ENCODE results near the gene OVCH2.
"Not testable (repeated sequence)": the region's sequence is repeated elsewhere in the genome, so short reads cannot be mapped to it uniquely, and the experiment has no call there.

Gene OVCH2

DNA sequence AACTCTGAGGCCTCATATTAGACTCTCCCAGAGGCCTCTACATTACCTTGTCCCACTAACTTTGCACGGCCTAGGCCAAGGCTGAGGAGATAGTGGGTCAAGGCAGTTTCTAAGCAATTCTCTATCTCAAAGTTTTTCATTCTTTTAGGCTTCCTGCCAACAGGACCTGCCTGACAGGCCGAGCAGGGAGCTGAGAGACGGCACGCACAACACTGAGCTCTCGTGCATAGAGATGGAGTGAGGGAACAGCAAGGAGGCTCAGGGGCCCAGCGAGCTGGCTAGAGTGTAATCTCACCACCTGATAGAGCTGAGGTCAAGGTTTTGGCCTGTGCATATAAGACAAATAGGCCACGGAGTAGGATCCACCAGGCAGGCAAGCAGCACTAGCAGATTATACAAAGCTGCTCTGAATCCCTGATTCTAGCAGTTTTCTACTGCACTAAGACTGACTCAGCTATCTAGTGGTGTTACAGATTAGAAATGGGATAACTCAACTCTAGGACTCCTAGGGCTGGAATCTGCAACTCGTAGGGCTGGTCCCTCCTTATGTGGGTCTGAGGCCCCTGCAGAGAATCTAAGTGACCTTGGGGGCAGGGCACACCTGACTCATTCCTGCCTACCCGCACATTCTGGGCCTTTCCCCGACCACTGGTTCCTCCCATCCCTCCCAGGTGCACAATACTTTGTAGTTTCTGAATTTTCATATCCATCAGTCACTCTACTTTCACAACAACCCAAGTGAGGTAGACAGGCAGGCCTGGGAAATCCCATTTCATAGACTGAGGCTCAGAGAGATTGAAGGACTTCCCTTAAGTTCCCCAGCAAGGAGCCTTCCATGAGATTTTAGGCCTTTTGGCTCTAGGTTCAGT, 34.7 kb downstream of the OVCH2 start:
- DNase-seq: no peak

DNA sequence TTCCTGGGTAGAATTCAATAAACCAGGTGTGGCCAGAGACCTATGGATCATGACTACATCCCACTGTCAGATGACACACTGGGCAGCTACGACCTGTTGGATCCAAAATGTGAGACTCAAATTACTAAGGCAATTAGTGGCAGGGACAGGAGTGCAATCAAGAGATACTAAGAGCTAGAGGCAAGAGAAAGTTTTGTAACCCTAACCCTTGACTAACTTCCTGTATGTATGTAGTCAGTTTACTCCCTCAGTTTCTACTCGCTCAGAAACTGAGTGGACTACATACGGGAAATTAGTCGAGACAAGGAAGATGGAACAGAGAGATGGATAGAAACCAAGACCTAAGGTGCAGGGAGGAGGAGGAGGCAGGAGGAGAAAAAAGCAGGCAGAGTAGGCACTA, 35.6 kb downstream of the OVCH2 start:
- DNase-seq: no peak

DNA sequence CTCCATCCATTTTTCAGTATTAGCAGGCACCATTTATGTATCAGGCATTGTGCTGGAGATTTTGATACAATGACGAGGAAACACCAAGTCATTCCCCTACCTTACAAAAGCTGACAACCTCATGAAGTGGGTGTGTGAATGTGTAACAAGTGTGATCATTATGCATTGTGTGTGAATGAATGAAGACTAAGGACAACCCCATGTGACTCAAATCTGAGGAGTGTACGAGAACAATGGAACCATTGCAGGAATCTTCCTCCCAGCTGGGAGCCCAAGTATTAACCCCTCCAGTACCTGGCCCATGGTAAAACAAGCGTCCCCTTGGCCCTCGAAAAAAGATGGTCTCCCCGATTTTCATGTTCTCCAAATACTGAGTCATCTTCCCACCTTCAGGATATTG, 37.4 kb downstream of the OVCH2 start:
- no peak for DNase-seq

DNA sequence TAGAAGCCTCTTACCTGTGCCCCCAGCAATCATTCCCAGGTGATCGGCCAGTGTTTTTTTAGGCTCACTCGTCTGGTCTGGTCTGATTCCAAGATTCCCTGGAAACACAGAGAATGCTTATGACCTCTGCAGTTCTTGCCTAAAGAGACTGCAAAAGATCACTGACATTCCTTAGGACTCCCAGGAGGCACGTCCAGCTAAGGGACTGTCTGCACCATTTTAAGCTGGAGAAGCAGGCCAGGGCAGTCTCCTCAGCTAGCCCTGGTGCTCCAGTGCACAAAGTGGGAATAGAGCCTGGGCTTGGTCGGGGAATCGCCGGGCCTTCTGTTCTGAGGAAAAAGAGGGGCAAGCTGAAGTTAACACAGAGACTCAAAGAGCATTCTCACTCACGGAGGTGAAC, 37.8 kb downstream of the OVCH2 start:
- no peak for DNase-seq

DNA sequence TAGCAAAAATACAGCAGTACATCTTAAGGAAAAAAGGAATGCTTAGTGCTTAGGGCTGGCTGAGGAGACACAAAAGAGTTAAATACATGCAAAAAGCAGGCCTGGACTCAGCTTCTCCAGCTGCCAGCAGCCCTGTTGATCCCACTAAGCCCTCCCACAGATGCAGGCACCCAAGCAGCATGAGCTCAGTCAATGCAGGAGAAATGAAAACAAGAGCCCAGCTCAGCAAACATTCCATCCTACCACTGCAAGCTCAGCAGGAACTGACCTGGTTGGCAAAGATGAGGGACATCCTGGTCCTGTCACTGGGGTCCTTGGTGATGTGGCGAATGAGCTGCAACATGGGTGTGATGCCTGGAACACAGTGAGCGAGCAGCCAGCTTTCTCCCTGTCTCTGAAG, 38.8 kb downstream of the OVCH2 start:
- DNase-seq: no peak

DNA sequence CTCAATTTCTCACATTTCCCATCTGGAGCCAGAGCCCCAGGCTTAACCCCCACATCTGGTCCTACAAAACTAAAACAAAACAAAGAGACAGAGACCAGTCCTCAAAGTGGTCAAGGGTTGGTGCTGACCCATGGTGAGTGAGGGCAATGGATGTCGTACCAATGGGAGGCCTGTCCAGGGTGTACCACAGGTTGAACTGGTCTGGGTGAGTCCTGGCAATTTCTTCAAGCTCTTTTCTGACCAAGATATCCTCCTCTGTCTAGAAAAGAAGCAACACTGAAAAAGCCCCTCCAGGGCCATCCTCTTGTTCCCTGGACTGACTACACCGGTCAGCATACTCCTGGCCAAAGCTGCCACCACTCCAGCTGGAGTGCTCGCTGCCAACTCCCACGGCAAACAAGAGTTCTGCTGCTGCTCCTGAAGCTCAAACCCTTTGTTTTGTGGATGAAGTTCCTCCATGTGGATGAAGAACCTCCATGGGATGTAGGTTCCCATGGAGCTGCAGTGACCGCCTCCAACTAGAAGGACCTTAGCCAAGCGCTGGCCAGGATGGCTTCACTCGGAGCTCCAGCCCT, 39.9 kb downstream of the OVCH2 start:
- no peak for DNase-seq

DNA sequence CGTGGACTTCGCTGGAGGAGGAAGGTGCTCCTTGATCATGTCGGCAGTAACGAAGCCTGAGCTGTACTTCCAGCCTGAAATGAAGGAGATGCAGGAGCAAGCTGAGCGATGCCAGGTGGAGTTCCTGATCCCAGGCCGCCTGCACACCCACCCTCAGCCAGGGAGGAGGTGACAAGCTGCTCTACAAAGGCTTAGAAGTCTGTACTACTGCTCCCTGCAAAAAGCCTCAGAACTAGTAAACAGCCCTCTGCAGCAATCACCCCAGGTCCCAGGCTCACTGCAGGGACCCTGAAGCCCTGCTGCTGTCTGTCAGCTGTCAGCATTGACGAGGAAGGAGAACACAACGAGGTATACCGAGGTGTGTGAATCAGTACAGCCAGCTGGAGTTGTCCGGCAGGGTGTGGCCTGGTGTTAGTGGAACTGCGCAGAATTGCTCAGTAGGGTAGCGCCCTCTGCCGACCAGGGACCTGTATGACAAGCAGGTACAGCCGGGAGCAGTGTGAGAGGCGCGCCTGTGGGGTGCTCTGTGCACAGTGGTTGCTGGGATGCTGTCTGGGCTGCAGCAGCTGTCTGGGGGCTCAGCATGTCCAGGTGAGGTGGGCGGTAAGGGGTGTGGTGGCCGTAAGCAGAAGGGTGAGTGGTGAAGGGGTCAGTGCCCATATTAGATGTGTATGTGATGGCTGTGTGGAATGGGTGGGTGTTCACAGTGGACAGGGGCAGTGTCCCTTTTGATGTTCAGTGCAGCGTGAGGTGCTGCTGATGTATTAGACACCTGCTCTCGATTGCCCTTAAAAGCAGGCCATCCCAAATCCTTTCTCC, 40.6 kb downstream of the OVCH2 start:
- DNase-seq: peak; percentile 49

DNA sequence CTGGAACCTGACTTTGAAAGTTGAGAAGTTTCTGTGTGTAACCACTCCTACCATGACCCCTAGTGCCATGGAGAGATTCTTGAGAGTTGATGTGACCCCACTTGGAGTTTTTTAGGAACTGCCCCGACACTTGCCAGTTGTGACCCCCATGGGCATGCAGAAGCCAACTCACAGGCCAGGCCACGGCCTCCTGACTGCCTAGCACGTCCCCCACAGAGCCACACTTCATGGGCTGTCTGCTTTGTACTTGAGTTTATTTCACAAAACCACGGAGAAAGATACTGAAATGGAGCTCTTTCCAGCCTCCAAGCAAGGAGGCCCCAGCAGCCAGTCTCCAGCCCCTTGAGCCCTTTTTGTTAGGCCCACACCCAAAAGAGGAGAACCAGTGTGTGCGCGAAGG, 41.4 kb downstream of the OVCH2 start:
- DNase-seq: no peak

DNA sequence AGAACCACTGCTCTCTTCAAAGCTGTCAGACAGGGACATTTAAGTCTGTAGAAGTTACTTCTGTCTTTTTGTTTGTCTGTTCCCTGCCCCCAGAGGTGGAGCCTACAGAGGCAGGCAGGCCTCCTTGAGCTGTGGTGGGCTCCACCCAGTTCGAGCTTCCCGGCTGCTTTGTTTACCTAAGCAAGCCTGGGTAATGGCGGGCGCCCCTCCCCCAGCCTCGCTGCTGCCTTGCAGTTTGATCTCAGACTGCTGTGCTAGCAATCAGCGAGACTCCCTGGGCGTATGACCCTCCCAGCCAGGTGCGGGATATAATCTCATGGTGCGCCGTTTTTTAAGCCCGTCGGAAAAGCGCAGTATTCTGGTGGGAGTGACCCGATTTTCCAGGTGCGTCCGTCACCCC, 42.7 kb downstream of the OVCH2 start:
- DNase-seq: not testable (repeated sequence)

DNA sequence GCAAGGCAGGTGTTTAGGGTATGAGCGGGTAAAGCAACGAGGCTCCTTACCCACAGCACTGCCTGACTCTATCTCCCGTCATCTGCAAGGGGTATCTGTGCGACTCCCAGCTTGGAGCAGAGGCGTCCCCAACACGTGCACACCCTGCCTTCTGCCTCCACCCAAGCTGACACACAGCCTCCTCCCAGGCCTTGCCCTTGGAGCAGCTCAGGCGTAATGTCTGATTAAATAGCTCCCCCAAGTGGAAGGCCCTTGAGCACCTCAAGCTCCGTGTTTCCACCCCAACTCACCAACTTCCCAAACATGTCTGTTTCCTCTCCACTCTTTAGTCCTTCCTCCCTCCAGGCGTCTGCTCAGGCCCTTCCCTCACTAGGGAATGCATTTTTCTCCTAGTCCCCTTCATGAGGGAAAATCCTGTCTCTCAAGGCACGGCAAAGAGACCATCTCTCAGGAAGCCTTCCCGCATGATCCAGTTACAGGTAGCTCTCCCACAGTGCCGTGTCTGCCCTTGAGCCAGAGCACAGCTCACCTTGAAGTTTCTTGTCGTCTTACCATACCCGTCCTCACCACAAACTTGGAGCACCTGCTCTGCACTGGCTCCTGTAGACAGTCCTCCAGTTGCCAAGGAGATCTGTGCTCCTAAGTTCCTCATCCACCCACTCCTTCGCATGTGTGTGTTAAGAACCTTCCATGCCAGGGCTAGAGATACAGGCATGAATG, 48.8 kb downstream of the OVCH2 start:
- DNase-seq: peak; percentile 49

DNA sequence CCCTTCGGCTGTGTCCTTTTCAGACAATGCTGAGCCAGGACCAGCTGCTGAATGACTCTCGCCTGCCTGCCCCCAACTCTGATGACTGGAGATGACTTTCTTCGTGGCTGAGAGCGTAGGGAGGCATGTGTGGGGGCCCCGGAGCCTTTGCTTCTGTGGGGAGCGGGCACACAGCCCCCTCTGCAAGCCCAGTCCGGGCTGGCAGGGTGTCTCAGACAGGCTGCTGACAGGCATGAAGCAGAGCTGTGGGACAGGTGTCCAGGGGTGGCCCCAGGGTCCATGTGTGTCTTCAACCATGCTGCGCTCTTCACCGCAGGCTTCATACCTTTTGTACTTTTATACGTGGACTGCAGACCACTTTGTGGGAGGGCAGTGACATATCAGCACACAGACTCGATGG, 49.6 kb downstream of the OVCH2 start:
- no peak for DNase-seq

DNA sequence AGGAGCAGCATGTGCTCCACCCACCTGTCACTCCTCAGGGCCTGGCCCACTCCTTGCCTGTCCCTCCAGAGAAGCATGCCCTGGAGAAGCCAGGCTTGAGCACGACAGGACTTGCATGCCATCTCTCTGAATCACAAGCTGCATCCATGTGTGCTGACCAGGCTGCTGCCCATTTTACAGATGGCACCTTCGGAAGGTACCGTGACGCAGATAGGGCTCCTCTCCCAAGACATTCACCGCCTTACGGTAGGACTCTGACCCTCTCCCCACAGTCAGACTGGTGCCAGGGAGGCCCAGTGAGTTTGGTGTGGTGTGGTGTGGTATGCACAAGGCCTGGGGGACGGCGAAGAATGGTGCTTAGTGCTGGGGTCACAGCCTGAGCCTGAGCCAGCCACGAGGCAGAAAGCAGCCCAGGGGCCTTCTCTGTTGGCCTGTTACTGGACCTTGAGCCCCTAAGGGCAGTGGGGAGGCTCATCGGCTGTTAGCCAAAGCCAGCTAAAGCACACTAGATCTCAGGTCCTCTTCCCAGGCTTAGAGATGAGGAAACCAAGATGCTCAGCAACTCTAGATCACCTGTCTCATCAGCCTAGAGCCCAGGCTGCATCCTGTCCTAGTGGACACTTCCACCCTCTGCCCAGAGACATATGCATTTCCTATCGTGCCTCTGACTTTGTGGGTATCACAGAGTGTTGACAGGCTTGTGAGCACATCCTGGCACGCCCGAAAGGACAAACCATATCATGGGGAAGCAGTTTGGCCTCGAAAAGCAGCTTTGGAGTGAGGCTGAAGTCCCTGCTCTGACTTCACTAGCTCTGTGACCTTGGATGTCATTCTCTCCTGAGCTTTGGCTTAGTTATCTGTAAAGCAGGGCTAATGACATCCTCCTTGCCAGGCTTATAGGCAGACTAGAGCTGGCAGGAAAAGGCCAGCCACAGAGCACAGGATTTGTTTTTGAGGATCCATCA, 50.7 kb downstream of the OVCH2 start:
- DNase-seq: no peak

DNA sequence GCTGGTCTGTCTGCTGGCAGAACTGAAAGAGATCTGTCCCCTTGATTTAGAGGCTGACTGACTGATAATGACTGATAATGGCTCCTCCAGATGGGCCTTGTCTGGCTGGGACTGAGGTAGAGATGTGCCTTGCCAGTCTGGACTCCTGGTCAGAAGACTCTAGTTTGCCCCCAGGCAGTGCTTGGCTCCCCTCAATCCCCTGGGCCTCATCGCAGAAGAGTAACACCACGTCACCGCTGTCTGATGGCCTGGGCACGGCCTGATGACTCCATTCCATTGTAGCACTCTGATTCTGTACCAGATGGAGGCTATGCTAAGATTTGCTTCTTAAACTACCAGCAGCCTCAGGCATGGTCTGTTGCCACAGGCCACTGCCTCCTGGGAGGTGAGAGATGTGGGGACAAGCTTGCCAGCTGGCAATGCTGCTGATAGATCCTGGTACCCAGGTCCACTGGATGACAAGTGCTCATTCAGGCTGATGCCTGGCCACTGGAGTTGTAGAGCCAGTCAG, 52.0 kb downstream of the OVCH2 start:
- no peak for DNase-seq

DNA sequence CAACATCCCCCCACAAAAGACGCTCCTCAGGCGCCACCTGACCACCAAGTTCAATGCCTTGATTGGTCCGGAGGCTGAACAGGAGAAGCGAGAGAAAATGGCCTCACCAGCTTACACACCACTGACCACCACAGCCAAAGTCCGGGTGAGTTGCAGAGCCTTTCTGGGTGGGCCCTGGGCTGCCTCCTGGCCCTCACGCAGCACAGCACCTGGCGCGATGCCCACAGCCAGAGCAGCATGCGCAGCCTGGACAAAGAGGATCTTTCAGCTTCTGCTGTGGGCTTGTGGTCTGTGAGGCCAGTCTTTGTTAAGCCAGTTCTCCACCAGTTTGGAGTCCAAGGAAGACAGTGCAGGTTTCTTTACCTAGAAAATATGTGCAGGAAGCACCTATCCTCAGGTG, 54.6 kb downstream of the OVCH2 start:
- no peak for DNase-seq

DNA sequence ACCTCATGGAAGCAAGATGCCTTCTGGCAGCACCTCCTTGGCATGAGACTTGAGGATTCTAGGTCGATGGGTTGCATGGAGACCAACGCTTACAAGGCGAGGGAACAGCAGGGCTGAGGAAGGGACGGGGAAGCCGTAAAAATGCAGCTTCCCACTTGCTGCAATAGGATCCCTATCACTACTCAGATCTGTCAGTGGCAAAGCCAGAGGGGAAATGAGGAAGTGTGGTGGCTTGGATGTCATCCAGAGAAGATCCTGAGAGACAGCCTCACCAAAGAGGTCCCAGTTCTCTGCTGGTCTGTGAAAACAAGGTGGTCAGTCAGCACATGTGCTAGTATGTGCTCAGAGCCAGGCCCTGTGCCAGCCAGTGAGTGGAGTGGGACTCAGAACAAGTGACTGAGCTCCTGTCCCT, 55.1 kb downstream of the OVCH2 start:
- no peak for DNase-seq

DNA sequence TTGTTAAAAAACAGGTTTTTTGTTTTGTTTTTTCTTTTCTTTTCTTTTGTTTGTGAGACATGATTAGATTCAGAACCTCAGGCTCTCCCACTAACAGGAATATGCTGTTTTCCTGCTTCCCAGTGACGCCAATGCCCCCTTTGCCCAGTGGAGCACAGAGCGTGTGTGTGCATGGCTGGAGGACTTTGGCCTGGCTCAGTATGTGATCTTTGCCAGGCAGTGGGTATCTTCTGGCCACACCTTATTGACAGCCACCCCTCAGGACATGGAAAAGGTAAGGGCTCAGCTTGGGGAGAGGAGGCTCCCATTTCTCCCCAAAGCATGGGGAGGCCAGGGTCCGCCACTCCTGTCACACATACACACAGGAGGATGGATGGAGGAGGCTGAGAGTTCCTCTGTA, 58.0 kb downstream of the OVCH2 start:
- no peak for DNase-seq

DNA sequence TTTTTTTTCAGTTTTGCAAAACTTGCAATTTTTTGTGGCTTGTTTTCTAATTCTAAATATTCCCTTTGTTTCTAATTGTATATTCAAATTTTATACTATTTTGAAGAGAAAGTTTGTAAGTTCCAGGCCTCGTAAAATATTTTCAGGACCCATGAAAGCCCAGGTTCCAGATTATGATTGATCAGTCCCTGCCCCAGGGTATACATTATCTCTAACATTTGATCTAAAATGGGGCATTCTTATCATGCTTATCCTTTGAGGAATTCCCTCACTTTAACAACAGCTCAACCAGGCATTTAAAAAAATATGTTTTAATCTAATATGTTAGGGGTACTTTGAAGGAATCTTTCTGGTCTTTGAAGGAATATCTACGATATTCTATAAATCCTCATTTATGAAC, 59.4 kb downstream of the OVCH2 start:
- DNase-seq: no peak

DNA sequence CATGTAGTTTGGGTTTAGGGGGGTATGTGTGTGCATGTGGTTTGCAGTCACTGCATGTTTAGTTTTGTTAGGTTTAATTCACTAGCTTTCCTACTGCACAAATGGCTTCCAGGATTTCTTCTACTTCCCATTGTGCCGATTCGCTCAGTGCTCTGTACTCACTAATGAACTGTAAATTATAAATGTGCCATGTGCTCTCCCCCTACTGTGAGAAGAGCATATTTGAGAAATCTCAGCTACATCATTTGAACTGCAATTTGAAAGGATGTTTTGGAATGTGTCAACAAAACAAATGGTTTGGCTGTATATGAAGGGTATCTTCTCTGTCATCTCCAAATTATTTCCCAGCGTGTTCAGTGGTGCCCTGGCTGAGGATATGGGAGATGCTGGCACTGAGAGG, 61.1 kb downstream of the OVCH2 start:
- no peak for DNase-seq

DNA sequence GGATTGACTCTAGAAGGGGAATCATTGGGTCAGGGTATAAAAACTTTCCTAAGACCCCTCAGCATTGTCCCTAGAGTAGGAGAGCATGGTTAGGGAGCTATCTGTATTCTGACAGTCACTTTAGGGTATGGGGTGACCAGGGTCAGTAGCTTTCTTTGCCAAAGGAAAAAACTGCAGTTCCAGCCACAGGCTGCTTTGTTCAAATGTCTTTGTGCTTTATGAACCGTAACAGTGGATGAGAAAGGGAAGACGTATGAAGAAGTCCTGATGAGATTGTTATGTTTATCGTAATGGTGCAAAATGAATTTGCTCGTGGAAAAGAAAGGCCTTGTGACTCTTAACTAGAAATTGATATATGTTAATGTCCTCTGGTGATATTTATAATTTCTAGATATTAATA, 63.0 kb downstream of the OVCH2 start:
- no peak for DNase-seq

DNA sequence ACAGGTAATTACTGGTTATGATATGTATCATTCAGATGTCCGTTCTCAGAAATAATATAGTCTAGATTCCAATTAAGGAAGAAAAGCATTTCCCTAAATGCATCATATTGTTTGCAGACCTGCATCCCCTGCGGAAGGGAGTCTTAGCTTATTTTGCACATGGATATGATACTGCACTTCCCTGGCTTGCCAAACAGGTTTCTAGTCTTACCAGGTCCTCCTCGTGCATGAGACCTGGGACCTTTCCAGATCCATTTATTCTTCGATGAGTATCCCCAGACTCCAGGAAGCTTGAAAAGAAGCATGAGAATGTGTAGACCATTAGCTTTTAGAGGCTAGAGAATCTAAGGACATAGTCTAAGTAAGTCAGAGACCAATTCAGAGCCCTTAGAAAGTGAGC, 63.5 kb downstream of the OVCH2 start:
- DNase-seq: no peak

DNA sequence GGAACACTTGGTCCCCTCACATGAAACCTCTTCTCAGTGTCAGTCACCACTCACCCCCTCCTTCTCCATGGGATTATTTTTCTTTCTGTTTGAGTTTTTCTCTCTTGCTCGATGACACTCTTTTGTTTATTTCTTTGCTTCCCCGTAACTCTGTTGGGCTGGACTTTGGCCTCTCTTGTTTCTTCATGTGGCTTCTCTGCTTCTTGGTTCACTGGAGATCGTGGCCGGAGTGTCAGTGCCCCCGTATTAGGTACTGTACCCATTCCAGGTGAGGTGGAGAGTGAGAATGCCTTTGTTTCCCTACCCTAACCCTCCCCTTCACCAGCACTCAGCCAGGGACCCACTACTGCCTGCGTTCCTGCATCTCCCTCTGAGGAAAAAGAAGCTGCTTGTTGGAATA, 65.5 kb downstream of the OVCH2 start:
- no peak for DNase-seq

Data from right kidney (tissue), 1 donor.